KMS-11 (cell line): ENCODE measurements around the gene RNF8.

ENCODE experiments used
- H2AFZ ChIP-seq: fragments of 200-600 bp; sonication (generic); 2 replicates; pipeline ENCODE4 v1.6.1; 2016; ENCODE audit warnings: antibody characterized with exemption, mixed run types, low read depth
- H3K27ac ChIP-seq: fragments of 200-600 bp; sonication (generic); 2 replicates; pipeline ENCODE4 v1.6.1; 2016; ENCODE audit warnings: mild to moderate bottlenecking, mixed run types
- H3K27me3 ChIP-seq: fragments of 200-600 bp; sonication (generic); 2 replicates; pipeline ENCODE4 v1.6.1; 2017; ENCODE audit warnings: mild to moderate bottlenecking, low read depth, mixed run types, moderate library complexity; ENCODE audit not compliant: insufficient read depth
- H3K36me3 ChIP-seq: fragments of 200-600 bp; sonication (generic); 2 replicates; pipeline ENCODE4 v1.6.1; 2017; ENCODE audit warnings: mild to moderate bottlenecking, mixed run types; ENCODE audit not compliant: insufficient read depth
- H3K4me1 ChIP-seq: fragments of 200-600 bp; sonication (generic); 2 replicates; pipeline ENCODE4 v1.6.1; 2016; ENCODE audit warnings: mild to moderate bottlenecking, low read depth, mixed run types; ENCODE audit not compliant: poor library complexity, severe bottlenecking
- H3K4me2 ChIP-seq: fragments of 200-600 bp; sonication (generic); 2 replicates; pipeline ENCODE4 v1.7.0; 2016; ENCODE audit warnings: mild to moderate bottlenecking, mixed run types
- H3K4me3 ChIP-seq: fragments of 200-600 bp; sonication (generic); IDR thresholded peaks from 2 replicates; pipeline ENCODE4 v1.6.1; 2017; ENCODE audit warnings: low read depth, low read length, mixed read lengths; ENCODE audit not compliant: insufficient read depth
- H3K79me2 ChIP-seq: fragments of 200-600 bp; sonication (generic); 2 replicates; pipeline ENCODE4 v1.6.1; 2016; ENCODE audit warnings: low read depth, mixed run types; ENCODE audit not compliant: insufficient read depth
- H3K9ac ChIP-seq: fragments of 200-600 bp; sonication (generic); 2 replicates; pipeline ENCODE4 v1.6.1; 2016; ENCODE audit warnings: mild to moderate bottlenecking, mixed run types
- H4K20me1 ChIP-seq: fragments of 200-600 bp; sonication (generic); 2 replicates; pipeline ENCODE4 v1.6.1; 2016; ENCODE audit warnings: mild to moderate bottlenecking, mixed run types; ENCODE audit not compliant: insufficient read depth
- CTCF ChIP-seq: fragments of 200-600 bp; sonication (generic); conservative IDR thresholded peaks from 2 replicates; pipeline ENCODE4 v1.6.1; 2017; ENCODE audit warnings: low read depth, mild to moderate bottlenecking, antibody characterized with exemption, low read length, moderate library complexity, mixed read lengths

The RNF8 gene

GRCh38 chr6:37311741-37312473 is 41.9 kb upstream of the RNF8 start:
- Histone ChIP-seq H3K79me2 (no peaks in the 10 kb centered on the region), H3K4me2 (no peak overlapping the region), H3K9ac (no peak overlapping the region), H3K27ac (no peak overlapping the region), H3K4me3 (no peak overlapping the region), H4K20me1 (no peaks in the 10 kb centered on the region), H3K4me1 (peaks cover 30% of the 10 kb centered on the region), H3K36me3 (no peaks in the 10 kb centered on the region), H3K27me3 (no peaks in the 10 kb centered on the region), H2AFZ (no peak overlapping the region)
- TF ChIP-seq CTCF, result no peak

- H2AFZ ChIP-seq, result no peak overlapping the region
- H3K27me3 ChIP-seq, result no peaks in the 10 kb centered on the region
- H3K36me3 ChIP-seq, result no peaks in the 10 kb centered on the region
- peaks cover 10% of the 10 kb centered on the region for H3K4me1 ChIP-seq
- H3K27ac ChIP-seq, result no peak overlapping the region
- H3K4me3 ChIP-seq, result no peak overlapping the region
- H3K9ac ChIP-seq, result no peak overlapping the region
- TF ChIP-seq CTCF, result no peak
- H3K4me2 ChIP-seq, result no peak overlapping the region
- no peaks in the 10 kb centered on the region for H3K79me2 ChIP-seq
- no peaks in the 10 kb centered on the region for H4K20me1 ChIP-seq
These were observed 39.9 kb upstream of the RNF8 start for GRCh38 chr6:37313723-37314486.

GRCh38 chr6:37314487-37315156 is 39.2 kb upstream of the RNF8 start:
- Histone ChIP-seq H3K36me3 (no peaks in the 10 kb centered on the region), H3K9ac (no peak overlapping the region), H3K4me1 (peaks cover 4% of the 10 kb centered on the region), H3K79me2 (no peaks in the 10 kb centered on the region), H3K27ac (no peak overlapping the region), H3K4me2 (no peak overlapping the region), H3K27me3 (no peaks in the 10 kb centered on the region), H3K4me3 (no peak overlapping the region), H4K20me1 (no peaks in the 10 kb centered on the region), H2AFZ (no peak overlapping the region)
- peak; percentile 63 for TF ChIP-seq CTCF

GRCh38 chr6:37315157-37315515 is 38.6 kb upstream of the RNF8 start:
- Histone ChIP-seq H4K20me1 (no peaks in the 10 kb centered on the region), H3K36me3 (no peaks in the 10 kb centered on the region), H3K27ac (no peak overlapping the region), H3K27me3 (no peaks in the 10 kb centered on the region), H3K4me2 (no peak overlapping the region), H3K4me1 (peaks cover 4% of the 10 kb centered on the region), H3K9ac (no peak overlapping the region), H2AFZ (no peak overlapping the region), H3K79me2 (no peaks in the 10 kb centered on the region), H3K4me3 (no peak overlapping the region)
- TF ChIP-seq CTCF, result 0 out of 2 replicates have a peak, but pooled peaks have one; percentile 6
